Subcutaneous abdominal adipose tissue (tissue), 5 donors: ENCODE results near the gene COL20A1.
"Not testable (repeated sequence)": the region's sequence is repeated elsewhere in the genome, so short reads cannot be mapped to it uniquely, and the experiment has no call there.

Experiments used
- H3K27ac ChIP-seq: one replicate; pipeline ENCODE4 v1.7.0; 2013; ENCODE audit warnings: low read depth, mild to moderate bottlenecking, inconsistent platforms, low read length, moderate library complexity
- H3K27me3 ChIP-seq, 5 donors: one replicate each; pipeline ENCODE4 v1.7.0; 2013; ENCODE audit warnings: low read length in 5 of 5, inconsistent platforms in 1 of 5; ENCODE audit not compliant: control insufficient read depth in 5 of 5, insufficient read depth in 4 of 5
- H3K36me3 ChIP-seq, 5 donors: one replicate each; pipeline ENCODE4 v1.7.0; 2013; ENCODE audit warnings: low read length in 5 of 5; ENCODE audit not compliant: control insufficient read depth in 5 of 5, insufficient read depth in 5 of 5
- H3K4me1 ChIP-seq, 5 donors: one replicate each; pipeline ENCODE4 v1.7.0; 2013; ENCODE audit warnings: low read length in 5 of 5, mild to moderate bottlenecking in 3 of 5, moderate library complexity in 1 of 5; ENCODE audit not compliant: control insufficient read depth in 5 of 5, insufficient read depth in 5 of 5
- H3K4me3 ChIP-seq, 5 donors: one replicate each; pipeline ENCODE4 v1.7.0; 2013; ENCODE audit warnings: low read length in 5 of 5, low read depth in 1 of 5
- H3K9ac ChIP-seq, 5 donors: one replicate each; pipeline ENCODE4 v1.7.0; 2013; ENCODE audit warnings: low read length in 5 of 5, mild to moderate bottlenecking in 4 of 5, moderate library complexity in 3 of 5
- H3K9me3 ChIP-seq, 5 donors: one replicate each; pipeline ENCODE4 v1.7.0; 2013; ENCODE audit warnings: low read length in 5 of 5; ENCODE audit not compliant: control insufficient read depth in 5 of 5
- donor health status: healthy.
- donor health status: healthy.
- donor health status: healthy.
- donor health status: healthy.
- donor health status: healthy.

Gene COL20A1

DNA sequence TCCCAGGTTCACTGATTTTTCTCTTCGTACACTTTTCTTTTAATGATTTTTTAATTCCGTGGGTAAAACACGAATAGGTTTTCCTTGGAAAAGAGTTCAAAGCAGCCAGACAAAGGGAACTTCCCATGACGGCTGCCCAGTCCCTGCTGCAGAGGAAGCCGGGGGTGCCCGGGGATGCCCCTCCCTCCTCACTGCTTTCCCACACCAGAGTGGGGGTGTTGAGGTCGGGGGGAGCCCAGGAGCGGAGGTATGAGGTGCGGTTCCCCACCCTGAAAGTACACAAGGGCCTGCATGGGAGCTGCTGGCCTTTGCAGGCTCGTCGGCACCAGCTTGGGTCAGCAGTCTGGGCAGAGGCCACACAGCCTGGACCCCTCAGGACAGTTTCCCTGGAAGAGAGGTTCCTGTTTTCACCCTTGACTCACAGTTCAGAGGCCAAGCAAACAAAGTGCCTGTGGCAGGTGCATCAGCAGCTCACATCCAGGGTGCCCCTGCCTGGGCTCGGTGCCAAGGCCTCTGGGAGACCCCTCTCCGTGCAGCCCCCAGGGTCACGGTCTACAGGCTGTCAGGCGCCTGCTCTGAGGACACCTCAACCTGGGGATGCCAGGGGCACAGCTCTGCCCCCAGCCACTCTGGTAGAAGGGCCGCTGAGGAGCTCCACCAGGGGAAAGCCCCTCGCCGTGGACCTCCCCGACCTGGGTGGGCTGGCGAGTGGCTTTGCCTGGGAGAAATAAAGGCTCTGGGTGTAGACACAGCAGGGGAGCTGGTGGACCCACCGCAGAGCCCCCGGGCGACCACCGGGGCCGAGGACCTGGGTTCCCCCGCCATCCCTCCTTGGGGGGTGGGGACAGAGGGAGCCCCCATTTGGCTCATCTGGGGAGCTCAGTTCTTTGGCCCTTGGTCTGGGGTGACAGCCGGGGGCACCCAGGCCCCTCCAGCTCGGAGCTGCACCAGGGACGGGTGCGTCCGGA, 83.6 kb downstream of the COL20A1 start:
- no peak overlapping the region for H3K4me3 ChIP-seq
- no peaks in the 10 kb centered on the region for H3K36me3 ChIP-seq
- no peaks in the 10 kb centered on the region for H3K4me1 ChIP-seq
- no peak overlapping the region for H3K9ac ChIP-seq
- H3K9me3 ChIP-seq = no peaks in the 10 kb centered on the region
- H3K27ac ChIP-seq = no peak overlapping the region
- H3K27me3 ChIP-seq = peaks cover 30 to 76% (median 65%) of the 10 kb centered on the region in 5 donors

DNA sequence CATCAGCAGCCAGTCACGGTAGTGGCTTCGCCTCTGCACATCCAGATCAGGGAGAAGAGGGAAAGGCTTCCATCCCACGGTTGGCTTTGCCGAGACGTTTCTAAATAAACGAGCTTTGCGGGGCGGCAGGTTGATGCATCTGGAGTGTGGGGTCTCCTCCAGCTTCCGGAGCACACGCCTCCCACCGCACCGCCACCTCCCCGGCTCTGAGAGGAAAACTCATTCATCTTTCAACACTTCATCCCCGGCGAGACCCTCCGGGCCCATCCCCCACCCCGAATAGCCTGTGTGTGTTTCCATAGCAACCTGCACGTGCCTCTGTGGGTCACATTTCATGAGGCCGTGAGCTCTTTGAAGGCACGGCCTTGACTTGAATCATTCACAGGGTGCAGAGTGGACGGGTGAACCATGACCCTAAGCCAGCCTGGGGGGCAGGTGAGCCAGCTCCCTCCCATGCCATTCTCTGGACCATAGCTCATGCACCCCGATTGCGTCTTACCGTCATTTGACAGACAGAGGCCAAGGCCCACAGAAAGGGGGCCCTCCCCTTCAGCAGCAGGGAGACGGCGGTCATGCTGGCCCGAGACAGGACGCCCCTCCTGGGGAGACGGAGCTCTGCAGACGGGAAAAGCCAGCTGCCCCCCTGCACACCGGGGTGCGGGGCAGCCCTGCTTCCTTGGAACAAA, 84.4 kb downstream of the COL20A1 start:
- H3K9me3 ChIP-seq = no peaks in the 10 kb centered on the region
- H3K36me3 ChIP-seq = no peaks in the 10 kb centered on the region
- H3K27me3 ChIP-seq = peaks cover 30 to 74% (median 65%) of the 10 kb centered on the region in 5 donors
- no peak overlapping the region for H3K4me3 ChIP-seq
- no peak overlapping the region for H3K27ac ChIP-seq
- no peak overlapping the region for H3K9ac ChIP-seq
- H3K4me1 ChIP-seq = no peaks in the 10 kb centered on the region

DNA sequence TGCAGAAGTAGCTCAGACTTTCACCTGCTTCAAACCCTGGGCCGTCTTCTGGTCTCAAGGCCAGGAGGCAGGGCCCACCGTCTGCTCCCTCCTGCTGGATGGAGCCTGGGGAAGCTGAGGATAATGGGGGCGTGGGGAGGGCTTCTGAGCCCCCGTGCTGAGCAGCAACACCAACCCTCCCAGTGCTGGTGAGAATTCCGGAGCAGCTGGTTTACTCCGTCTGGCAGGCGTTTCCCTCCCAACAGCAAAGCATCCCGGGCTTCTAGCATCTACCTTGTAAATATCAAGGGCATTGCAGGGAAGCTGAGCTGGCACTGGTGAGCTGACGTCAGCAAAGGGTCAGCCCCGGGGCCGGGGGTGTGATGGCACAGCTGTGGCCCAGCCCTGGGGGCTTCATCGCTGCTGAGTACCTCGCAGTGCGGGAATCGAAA, 85.0 kb downstream of the COL20A1 start:
- no peaks in the 10 kb centered on the region for H3K4me1 ChIP-seq
- peaks cover 30 to 72% (median 64%) of the 10 kb centered on the region in 5 donors for H3K27me3 ChIP-seq
- H3K27ac ChIP-seq = no peak overlapping the region
- H3K9ac ChIP-seq = no peak overlapping the region
- no peaks in the 10 kb centered on the region for H3K9me3 ChIP-seq
- H3K36me3 ChIP-seq = no peaks in the 10 kb centered on the region
- no peak overlapping the region for H3K4me3 ChIP-seq

DNA sequence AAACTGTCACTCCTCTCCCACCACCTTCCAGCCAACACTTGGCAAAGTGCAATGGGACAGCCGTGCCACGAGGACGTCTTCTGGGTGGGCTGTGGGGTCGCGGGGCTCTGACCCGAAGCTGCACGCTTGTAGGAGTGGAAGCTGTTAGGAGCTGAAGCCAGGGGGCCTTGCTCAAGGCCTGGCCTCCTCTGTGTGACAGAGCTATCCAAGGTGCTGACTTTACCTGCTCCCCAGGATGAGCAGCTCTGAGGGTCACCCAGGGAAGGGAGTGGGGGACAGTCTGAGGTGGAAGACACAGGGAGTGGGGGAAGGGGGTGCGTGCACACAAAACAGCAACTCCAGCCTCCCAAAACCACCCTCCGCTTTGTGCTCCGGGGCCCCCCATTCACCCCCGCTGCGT, 85.6 kb downstream of the COL20A1 start:
- H3K27ac ChIP-seq = no peak overlapping the region
- no peaks in the 10 kb centered on the region for H3K9me3 ChIP-seq
- no peaks in the 10 kb centered on the region for H3K36me3 ChIP-seq
- H3K4me3 ChIP-seq = no peak overlapping the region
- peaks cover 30 to 71% (median 59%) of the 10 kb centered on the region in 5 donors for H3K27me3 ChIP-seq
- H3K4me1 ChIP-seq = no peaks in the 10 kb centered on the region
- no peak overlapping the region for H3K9ac ChIP-seq

DNA sequence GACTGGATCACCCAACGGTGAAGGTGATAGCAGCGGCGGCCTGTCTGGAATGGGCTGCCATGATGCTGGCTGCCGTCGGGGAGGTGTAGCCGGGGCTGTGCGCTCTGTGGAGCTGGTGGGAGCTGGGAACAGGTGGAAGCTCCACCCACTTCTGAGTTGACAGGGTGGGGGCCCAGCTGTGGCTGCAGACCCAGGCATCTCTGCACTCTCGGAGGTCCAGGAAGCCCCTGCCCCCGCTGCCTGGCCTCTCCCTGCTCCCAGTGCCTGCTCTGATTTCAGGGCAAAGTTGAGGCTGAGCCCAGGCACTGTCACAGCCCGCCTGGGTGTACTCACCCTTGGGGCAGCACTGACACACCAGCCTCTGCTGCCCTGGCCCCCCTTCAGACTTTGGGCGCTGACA, 86.3 kb downstream of the COL20A1 start:
- peaks cover 32 to 68% (median 53%) of the 10 kb centered on the region in 5 donors for H3K27me3 ChIP-seq
- no peaks in the 10 kb centered on the region for H3K36me3 ChIP-seq
- H3K9ac ChIP-seq = no peak overlapping the region
- H3K9me3 ChIP-seq = no peaks in the 10 kb centered on the region
- no peaks in the 10 kb centered on the region for H3K4me1 ChIP-seq
- H3K4me3 ChIP-seq = no peak overlapping the region
- no peak overlapping the region for H3K27ac ChIP-seq

DNA sequence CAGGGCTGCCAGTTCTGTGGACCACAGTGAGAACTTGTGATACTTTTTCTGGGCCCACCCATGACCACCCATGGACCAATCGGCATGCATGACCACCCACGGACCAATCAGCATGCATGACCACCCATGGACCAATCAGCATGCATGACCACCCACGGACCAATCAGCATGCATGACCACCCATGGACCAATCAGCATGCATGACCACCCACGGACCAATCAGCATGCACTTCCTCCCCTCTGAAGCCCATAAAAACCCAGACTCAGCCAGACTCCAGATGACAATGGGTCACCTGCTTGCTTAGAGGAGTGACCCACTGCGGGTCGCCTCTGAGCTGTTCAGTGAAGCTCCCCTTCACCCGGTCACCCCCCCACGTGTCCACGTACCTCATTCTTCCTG, 86.9 kb downstream of the COL20A1 start:
- not testable (repeated sequence) for H3K27ac ChIP-seq, H3K9me3 ChIP-seq, H3K4me3 ChIP-seq, H3K4me1 ChIP-seq, H3K36me3 ChIP-seq, H3K9ac ChIP-seq
- peaks cover 29 to 64% (median 47%) of the 10 kb centered on the region in 5 donors for H3K27me3 ChIP-seq

DNA sequence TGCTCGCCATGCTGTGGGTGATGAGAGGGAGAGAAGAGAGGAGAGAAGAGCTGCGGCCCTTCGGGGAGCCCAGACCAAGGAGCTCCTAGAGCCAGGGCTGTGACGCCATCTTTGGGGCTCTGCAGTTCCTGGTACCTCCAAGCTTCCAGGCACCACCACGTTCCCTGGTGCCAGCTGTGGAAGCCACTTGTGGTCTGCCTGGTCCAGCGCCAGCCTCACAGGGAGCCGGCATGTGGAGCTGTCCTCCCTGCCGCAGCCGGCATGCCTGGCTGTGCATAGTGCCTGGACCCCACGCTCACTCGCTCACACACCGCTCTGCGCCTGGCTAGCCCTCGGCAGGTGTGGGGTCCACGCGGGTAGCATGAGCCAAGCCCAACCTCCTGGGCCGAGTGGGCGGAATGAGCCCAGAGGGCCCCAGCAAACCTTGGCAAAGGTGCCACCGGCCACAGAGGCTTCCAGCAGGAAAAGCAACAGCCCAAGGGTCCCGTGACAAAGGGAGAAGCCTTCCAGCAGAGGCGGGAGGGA, 87.4 kb downstream of the COL20A1 start:
- Histone ChIP-seq H3K9ac (no peak overlapping the region), H3K9me3 (peaks cover 0 to 2% (median under 1%) of the 10 kb centered on the region in 5 donors), H3K36me3 (no peaks in the 10 kb centered on the region), H3K27ac (no peak overlapping the region), H3K4me3 (no peak overlapping the region), H3K27me3 (peaks cover 28 to 61% (median 42%) of the 10 kb centered on the region in 5 donors), H3K4me1 (no peaks in the 10 kb centered on the region)

DNA sequence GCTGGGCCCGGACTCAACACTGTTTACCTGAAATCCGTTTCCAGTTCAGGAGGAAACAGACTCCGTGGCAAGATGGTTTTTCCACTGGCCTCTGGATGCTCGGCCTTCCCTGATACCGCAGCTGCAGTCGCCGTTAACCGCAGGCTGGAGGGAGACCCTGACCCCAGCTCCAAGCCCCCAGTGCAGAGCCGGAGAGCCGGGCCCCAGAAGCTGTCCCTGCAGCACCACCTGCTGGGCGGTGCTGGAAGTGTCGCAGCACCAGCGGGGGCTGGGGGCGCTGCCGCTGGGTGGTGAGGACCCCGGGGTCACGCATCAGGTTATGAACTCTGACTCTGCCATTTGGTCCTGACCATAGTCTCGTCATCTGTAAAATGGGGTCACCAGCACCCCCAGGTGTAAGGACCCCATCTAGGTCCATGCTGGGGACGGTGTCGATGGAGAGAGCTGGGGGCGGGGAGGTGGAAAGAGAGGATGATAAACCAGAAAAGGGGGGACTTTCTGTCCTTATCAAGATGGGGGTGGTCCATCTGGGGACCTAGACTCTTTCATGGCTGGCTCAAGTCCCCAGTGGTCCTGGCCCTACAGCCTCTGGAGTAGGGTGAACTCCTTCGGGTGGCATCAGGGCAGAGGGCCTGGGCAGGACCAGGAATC, 88.9 kb downstream of the COL20A1 start:
- Histone ChIP-seq H3K27me3 (peaks cover 21 to 59% (median 40%) of the 10 kb centered on the region in 5 donors), H3K9me3 (peaks cover 7 to 14% (median 14%) of the 10 kb centered on the region in 5 donors), H3K27ac (no peak overlapping the region), H3K4me3 (no peak overlapping the region), H3K9ac (no peak overlapping the region), H3K4me1 (no peaks in the 10 kb centered on the region), H3K36me3 (no peaks in the 10 kb centered on the region)

DNA sequence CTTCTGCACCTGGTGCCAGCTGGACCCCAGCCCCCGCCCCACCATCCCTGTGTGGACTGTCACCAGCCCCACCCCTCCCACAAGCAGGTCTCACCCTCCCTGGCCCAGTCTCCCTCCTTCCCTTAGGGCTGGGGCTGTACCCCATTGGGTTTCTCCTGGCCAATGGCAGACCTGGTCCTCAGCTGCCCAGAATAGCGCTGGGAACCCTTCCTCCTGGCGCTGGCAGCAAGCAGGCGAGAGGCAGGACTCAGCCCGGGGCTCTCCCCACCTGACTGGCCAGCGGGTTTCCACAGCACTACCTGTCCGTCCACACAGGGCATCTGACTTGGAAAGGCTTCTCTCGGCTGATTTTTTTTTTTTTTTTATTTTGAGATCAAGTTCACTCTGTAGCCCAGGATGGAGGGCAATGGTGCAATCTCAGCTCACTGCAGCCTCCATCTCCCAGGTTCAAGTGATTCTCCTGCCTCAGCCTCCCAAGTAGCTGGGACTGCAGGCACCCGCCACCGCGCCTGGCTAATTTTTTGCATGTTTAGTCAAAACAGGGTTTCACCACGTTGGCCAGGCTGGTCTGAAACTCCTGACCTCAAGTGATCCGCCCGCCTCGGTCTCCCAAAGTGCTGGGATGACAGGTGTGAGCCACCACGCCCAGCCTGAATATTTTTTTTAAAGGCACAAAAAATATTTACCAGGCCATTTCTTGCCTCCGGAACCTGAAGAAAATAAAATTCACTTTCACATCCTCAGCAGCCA, 89.7 kb downstream of the COL20A1 start:
- no peak overlapping the region for H3K9ac ChIP-seq
- H3K27ac ChIP-seq = no peak overlapping the region
- peaks cover 13 to 51% (median 35%) of the 10 kb centered on the region in 5 donors for H3K27me3 ChIP-seq
- no peaks in the 10 kb centered on the region for H3K4me1 ChIP-seq
- H3K36me3 ChIP-seq = no peaks in the 10 kb centered on the region
- no peak overlapping the region for H3K4me3 ChIP-seq
- peaks cover 7 to 19% (median 14%) of the 10 kb centered on the region in 5 donors for H3K9me3 ChIP-seq
